ENCODE measurements around the gene UMODL1. TPM values are rescaled to one million over a fixed set of nuclear protein-coding genes. Genes with fewer than 3 reads are reported as not detected.

Gene UMODL1
- total and polyA plus RNA-seq, 10 of the 15 experiments (the other 5 are each of a cell fraction or from before 2014, with no cell fraction given), result 0.01 to 0.11 (median 0.03) TPM; not detected in 5

- H3K4me2 ChIP-seq (ENCODE audit: control insufficient read depth, insufficient read depth), result no peak overlapping the region
- SMC1A ChIA-PET (ENCODE audit: uncharacterized antibody, unreplicated experiment), result interaction anchor here (0.9 to 6.2 kb wide), 6 partner anchors 57 to 123 kb away, joined by 3 to 97 read pairs (median 7); no protein-coding TSS in a partner anchor
- CTCF ChIA-PET, result interaction anchor here (0.6 to 5.4 kb wide), 4 partner anchors 16 to 97 kb away, joined by 3 to 129 read pairs (median 4); no protein-coding TSS in a partner anchor
- no peaks in the 10 kb centered on the region for H3K36me3 ChIP-seq (ENCODE audit: control insufficient read depth in 2 of 2, insufficient read depth in 2 of 2, low read length in 1 of 2)
- H3K9me3 ChIP-seq (replicated peaks; ENCODE audit: control insufficient read depth, insufficient read depth, low read length), result no peaks in the 10 kb centered on the region
- TF ChIP-seq MTA2 (IDR thresholded peaks at IDR 0.05; ENCODE audit: low read depth) (no peak), ZNF622 (IDR thresholded peaks at IDR 0.05) (no peak), RUNX3 (IDR thresholded peaks at IDR 0.05; ENCODE audit: low read length) (no peak), IKZF2 (IDR thresholded peaks at IDR 0.05) (no peak), REST (IDR thresholded peaks at IDR 0.05; ENCODE audit: low read depth, low read length) (no peak), TARDBP (IDR thresholded peaks at IDR 0.05; ENCODE audit: borderline replicate concordance) (no peak), CBX5 (IDR thresholded peaks at IDR 0.05; ENCODE audit: low read depth) (no peak), ESRRA (IDR thresholded peaks at IDR 0.05; ENCODE audit: low read length) (no peak), STAT1 (conservative IDR thresholded peaks at IDR 0.05) (no peak), SPI1 (IDR thresholded peaks at IDR 0.05; ENCODE audit: borderline replicate concordance, insufficient read depth, low read depth, low read length) (no peak), KDM1A (IDR thresholded peaks at IDR 0.05; ENCODE audit: borderline replicate concordance) (no peak), PAX8 (IDR thresholded peaks at IDR 0.05) (no peak), NR2F1 (conservative IDR thresholded peaks at IDR 0.05) (no peak), HDGF (IDR thresholded peaks at IDR 0.05) (no peak)
- TF ChIP-seq, protein P1, sequence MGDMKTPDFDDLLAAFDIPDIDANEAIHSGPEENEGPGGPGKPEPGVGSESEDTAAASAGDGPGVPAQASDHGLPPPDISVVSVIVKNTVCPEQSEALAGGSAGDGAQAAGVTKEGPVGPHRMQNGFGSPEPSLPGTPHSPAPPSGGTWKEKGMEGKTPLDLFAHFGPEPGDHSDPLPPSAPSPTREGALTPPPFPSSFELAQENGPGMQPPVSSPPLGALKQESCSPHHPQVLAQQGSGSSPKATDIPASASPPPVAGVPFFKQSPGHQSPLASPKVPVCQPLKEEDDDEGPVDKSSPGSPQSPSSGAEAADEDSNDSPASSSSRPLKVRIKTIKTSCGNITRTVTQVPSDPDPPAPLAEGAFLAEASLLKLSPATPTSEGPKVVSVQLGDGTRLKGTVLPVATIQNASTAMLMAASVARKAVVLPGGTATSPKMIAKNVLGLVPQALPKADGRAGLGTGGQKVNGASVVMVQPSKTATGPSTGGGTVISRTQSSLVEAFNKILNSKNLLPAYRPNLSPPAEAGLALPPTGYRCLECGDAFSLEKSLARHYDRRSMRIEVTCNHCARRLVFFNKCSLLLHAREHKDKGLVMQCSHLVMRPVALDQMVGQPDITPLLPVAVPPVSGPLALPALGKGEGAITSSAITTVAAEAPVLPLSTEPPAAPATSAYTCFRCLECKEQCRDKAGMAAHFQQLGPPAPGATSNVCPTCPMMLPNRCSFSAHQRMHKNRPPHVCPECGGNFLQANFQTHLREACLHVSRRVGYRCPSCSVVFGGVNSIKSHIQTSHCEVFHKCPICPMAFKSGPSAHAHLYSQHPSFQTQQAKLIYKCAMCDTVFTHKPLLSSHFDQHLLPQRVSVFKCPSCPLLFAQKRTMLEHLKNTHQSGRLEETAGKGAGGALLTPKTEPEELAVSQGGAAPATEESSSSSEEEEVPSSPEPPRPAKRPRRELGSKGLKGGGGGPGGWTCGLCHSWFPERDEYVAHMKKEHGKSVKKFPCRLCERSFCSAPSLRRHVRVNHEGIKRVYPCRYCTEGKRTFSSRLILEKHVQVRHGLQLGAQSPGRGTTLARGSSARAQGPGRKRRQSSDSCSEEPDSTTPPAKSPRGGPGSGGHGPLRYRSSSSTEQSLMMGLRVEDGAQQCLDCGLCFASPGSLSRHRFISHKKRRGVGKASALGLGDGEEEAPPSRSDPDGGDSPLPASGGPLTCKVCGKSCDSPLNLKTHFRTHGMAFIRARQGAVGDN (IDR thresholded peaks at IDR 0.05), result no peak
- H3K4me1 ChIP-seq (ENCODE audit: control insufficient read depth, insufficient read depth, low read length), result no peaks in the 10 kb centered on the region
- DNase-seq (ENCODE audit: low read depth, low spot score), result no peak
- H4K20me1 ChIP-seq (ENCODE audit: control insufficient read depth, insufficient read depth), result no peaks in the 10 kb centered on the region
- RAD21 ChIA-PET (ENCODE audit: unreplicated experiment), result interaction anchor here (1.5 to 4.5 kb wide), 2 partner anchors 57 to 97 kb away, joined by 4 to 105 read pairs; no protein-coding TSS in a partner anchor
- intact Hi-C loops (cut with micrococcal nuclease; ENCODE audit: unreplicated experiment) (no loop called here), in situ Hi-C loops (cut with MboI) (no loop called here)
- no peak for FAIRE-seq
- WGBS (ENCODE audit: insufficient coverage, insufficient replicate concordance, low lambda C conversion rate, missing lambda C conversion rate), result 28% methylated on average over 9 of the region's 9 CpGs
- H3K79me2 ChIP-seq (ENCODE audit: control insufficient read depth, insufficient read depth, low read length), result no peaks in the 10 kb centered on the region
- peak; percentile 7; the same call in 1 of the 3 replicates for ATAC-seq
- no peak overlapping the region for H3K9ac ChIP-seq (ENCODE audit: control insufficient read depth, insufficient read depth, low read length)
- H3K27ac ChIP-seq (ENCODE audit: control insufficient read depth, insufficient read depth), result no peak overlapping the region
- H3K27me3 ChIP-seq (replicated peaks in 1 of 2; ENCODE audit: control insufficient read depth in 2 of 2, insufficient read depth in 2 of 2, low read length in 1 of 2), result peaks cover 0 to 3% of the 10 kb centered on the region in 2 experiments; a peak in 3 of 4 replicates
- no TSS peak for BruUV-seq (replicated peaks)
- H2AFZ ChIP-seq (ENCODE audit: control insufficient read depth, low read depth, low read length), result no peak overlapping the region
- H3K4me3 ChIP-seq, result no peak overlapping the region
- POLR2A ChIA-PET, result no interaction called here
Observed at GRCh38 chr21:42162831-42163510, 91.9 kb downstream of the UMODL1 start.

All from GM12878 (cell line).